SU-DHL-6 (cell line): ENCODE measurements around the gene MUC5AC.

Experiments
- H2AFZ ChIP-seq: fragments of 200-600 bp; sonication (generic); 2 replicates; pipeline ENCODE4 v1.6.1; 2014; ENCODE audit warnings: low read depth, mild to moderate bottlenecking, moderate library complexity, mixed read lengths, antibody characterized with exemption, low read length; ENCODE audit not compliant: severe bottlenecking
- H3F3A ChIP-seq: fragments of 200-600 bp; shearing (Covaris generic); 2 replicates; pipeline ENCODE4 v1.6.0; 2016; ENCODE audit warnings: antibody characterized with exemption, mild to moderate bottlenecking; ENCODE audit not compliant: insufficient read depth
- H3K27ac ChIP-seq: fragments of 200-600 bp; sonication (generic); 2 replicates; pipeline ENCODE4 v1.5.1; 2016; ENCODE audit warnings: low read depth, mild to moderate bottlenecking, low read length, moderate library complexity, mixed read lengths
- H3K27me3 ChIP-seq: fragments of 200-600 bp; sonication (generic), shearing (Covaris generic); 2 replicates; pipeline ENCODE4 v1.6.0; 2014; ENCODE audit warnings: mild to moderate bottlenecking, low read length
- H3K36me3 ChIP-seq: fragments of 200-600 bp; sonication (generic); 2 replicates; pipeline ENCODE4 v1.6.1; 2014; ENCODE audit warnings: mild to moderate bottlenecking, low read length, mixed read lengths
- H3K4me2 ChIP-seq: fragments of 300-600, 200-600 bp; shearing (Covaris generic), sonication (generic); 2 replicates; pipeline ENCODE4 v1.6.0; 2014; ENCODE audit warnings: low read length, low read depth, mild to moderate bottlenecking; ENCODE audit not compliant: poor library complexity, severe bottlenecking
- H3K4me3 ChIP-seq: fragments of 200-600 bp; sonication (generic); 2 replicates; pipeline ENCODE4 v1.5.1; 2014; ENCODE audit warnings: antibody characterized with exemption, low read length, mild to moderate bottlenecking, mixed read lengths; ENCODE audit not compliant: insufficient read depth, poor library complexity, severe bottlenecking
- H3K79me2 ChIP-seq: fragments of 200-600 bp; sonication (generic); 2 replicates; pipeline ENCODE4 v1.6.1; 2014; ENCODE audit warnings: mild to moderate bottlenecking, low read length, moderate library complexity; ENCODE audit not compliant: insufficient read depth
- H3K9ac ChIP-seq: fragments of 200-600 bp; sonication (generic); 2 replicates; pipeline ENCODE4 v1.7.0; 2014; ENCODE audit warnings: mild to moderate bottlenecking, low read length
- H3K9me2 ChIP-seq: fragments of 200-600 bp; sonication (generic); replicated peaks from 2 replicates; pipeline ENCODE4 v1.6.1; 2014; ENCODE audit warnings: low read length; ENCODE audit not compliant: insufficient read depth
- H3K9me3 ChIP-seq: fragments of 200-600 bp; sonication (generic); 2 replicates; pipeline ENCODE4 v1.6.1; 2014; ENCODE audit warnings: low read length, mixed read lengths; ENCODE audit not compliant: insufficient read depth
- H4K20me1 ChIP-seq: fragments of 200-600 bp; sonication (generic); 2 replicates; pipeline ENCODE4 v1.6.1; 2014; ENCODE audit warnings: low read depth, mild to moderate bottlenecking, antibody characterized with exemption, low read length, moderate library complexity, mixed read lengths
- CTCF ChIP-seq: fragments of 200-600 bp; sonication (generic); IDR thresholded peaks from one replicate; pipeline ENCODE4 v1.5.1; 2017; ENCODE audit warnings: antibody characterized with exemption, mild to moderate bottlenecking, low read length, moderate library complexity; ENCODE audit not compliant: insufficient read depth, poor library complexity, severe bottlenecking
- EZH2phosphoT487 ChIP-seq: fragments of 200-600 bp; sonication (generic), shearing (Covaris generic); conservative IDR thresholded peaks from 2 replicates; pipeline ENCODE4 v1.6.1; 2018; ENCODE audit warnings: mild to moderate bottlenecking, antibody characterized with exemption, low read length, moderate library complexity, mixed read lengths

The MUC5AC gene

GRCh38 chr11:1150116-1150515 is 7.6 kb upstream of the MUC5AC start:
- no peaks in the 10 kb centered on the region for H3K79me2 ChIP-seq
- no peaks in the 10 kb centered on the region for H3F3A ChIP-seq
- no peak overlapping the region for H3K4me3 ChIP-seq
- H3K9me3 ChIP-seq = no peaks in the 10 kb centered on the region
- H3K4me2 ChIP-seq = no peak overlapping the region
- H3K9me2 ChIP-seq = no peaks in the 10 kb centered on the region
- no peak overlapping the region for H2AFZ ChIP-seq
- no peaks in the 10 kb centered on the region for H3K36me3 ChIP-seq
- no peaks in the 10 kb centered on the region for H4K20me1 ChIP-seq
- H3K27ac ChIP-seq = no peak overlapping the region
- no peak overlapping the region for H3K9ac ChIP-seq
- TF ChIP-seq CTCF = no peak
- no peak for TF ChIP-seq EZH2phosphoT487
- H3K27me3 ChIP-seq = no peaks in the 10 kb centered on the region

DNA sequence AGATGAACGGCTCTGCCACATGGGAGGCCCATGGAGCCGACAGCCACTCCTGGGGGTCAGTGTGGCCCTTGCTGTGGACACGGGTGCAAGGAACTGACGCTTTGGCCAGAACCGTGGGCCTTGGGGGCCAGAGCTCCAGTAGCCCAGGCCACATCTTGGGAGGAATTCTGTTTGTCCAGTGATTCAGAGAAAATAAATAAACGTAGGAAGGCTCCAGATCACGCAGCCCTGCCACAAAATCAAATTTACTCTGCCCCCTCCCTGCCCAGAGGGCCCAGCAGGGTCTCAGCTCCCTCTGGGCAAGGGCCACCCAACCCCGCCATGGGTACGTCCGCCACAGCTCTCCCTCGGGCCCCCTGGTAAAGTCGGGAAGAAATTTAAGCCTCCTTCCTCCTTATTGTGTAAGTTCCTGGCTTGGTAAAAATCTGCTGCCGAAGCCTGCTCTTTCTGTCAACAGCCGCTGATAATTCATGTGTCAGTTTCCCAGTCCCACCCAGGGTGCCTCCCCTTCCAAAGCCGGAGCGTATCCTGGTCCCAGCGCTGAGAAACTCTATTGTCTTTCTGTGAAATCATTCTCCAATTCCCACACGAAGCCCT is 6.9 kb upstream of the MUC5AC start:
- Histone ChIP-seq H2AFZ (no peak overlapping the region), H3K4me2 (no peak overlapping the region), H3K4me3 (no peak overlapping the region)

GRCh38 chr11:1151366-1152315 is 6.1 kb upstream of the MUC5AC start:
- no peaks in the 10 kb centered on the region for H3F3A ChIP-seq
- no peaks in the 10 kb centered on the region for H3K79me2 ChIP-seq
- H3K4me3 ChIP-seq = no peak overlapping the region
- no peaks in the 10 kb centered on the region for H3K9me2 ChIP-seq
- H3K36me3 ChIP-seq = no peaks in the 10 kb centered on the region
- no peak overlapping the region for H3K9ac ChIP-seq
- no peak overlapping the region for H3K27ac ChIP-seq
- H2AFZ ChIP-seq = no peak overlapping the region
- H3K27me3 ChIP-seq = no peaks in the 10 kb centered on the region
- no peaks in the 10 kb centered on the region for H4K20me1 ChIP-seq
- peak overlapping the region; percentile 7 for H3K4me2 ChIP-seq
- TF ChIP-seq EZH2phosphoT487 (no peak), CTCF (no peak)
- peaks cover 9% of the 10 kb centered on the region; the same call in 1 of the 2 replicates for H3K9me3 ChIP-seq

More for the DNA sequence above, 6.9 kb upstream of the MUC5AC start:
- H3K79me2 ChIP-seq = no peaks in the 10 kb centered on the region
- no peaks in the 10 kb centered on the region for H3K36me3 ChIP-seq
- H4K20me1 ChIP-seq = no peaks in the 10 kb centered on the region
- H3K27ac ChIP-seq = no peak overlapping the region
- peaks cover 5% of the 10 kb centered on the region; the same call in 1 of the 2 replicates for H3K9me3 ChIP-seq
- no peaks in the 10 kb centered on the region for H3K9me2 ChIP-seq
- H3K9ac ChIP-seq = no peak overlapping the region
- 0 out of 2 replicates have a peak, but pooled peaks have one; percentile 40 for TF ChIP-seq EZH2phosphoT487
- no peak for TF ChIP-seq CTCF
- H3K27me3 ChIP-seq = no peaks in the 10 kb centered on the region
- no peaks in the 10 kb centered on the region for H3F3A ChIP-seq
